ENCODE measurements around the gene PA2G4. TPM values are rescaled to one million over a fixed set of nuclear protein-coding genes. Genes with fewer than 3 reads are reported as not detected.
A peak's percentile ranks its signal among the peaks of the same experiment; 100 is the strongest.
"Not testable (repeated sequence)": the region's sequence is repeated elsewhere in the genome, so short reads cannot be mapped to it uniquely, and the experiment has no call there.

The PA2G4 gene
- total RNA-seq, 1 donor from 2014 or later, result 130 TPM

GRCh38 chr12:56115329-56115728 lies 11.0 kb downstream of the PA2G4 start:
- Histone ChIP-seq H3K27ac (ENCODE audit: low read depth, low read length) (peak overlapping the region; percentile 91), H3K9me3 (ENCODE audit: insufficient read depth, low read depth, low read length) (no peaks in the 10 kb centered on the region), H3K79me2 (ENCODE audit: insufficient read depth, low read length) (peaks cover 17% of the 10 kb centered on the region), H3K27me3 (ENCODE audit: insufficient read depth, low read length) (no peaks in the 10 kb centered on the region), H2AFZ (ENCODE audit: low read depth, low read length) (no peak overlapping the region), H3K4me3 (ENCODE audit: insufficient read depth, low read depth, low read length) (peak overlapping the region; percentile 99), H4K20me1 (ENCODE audit: insufficient read depth, low read length) (peaks cover 11% of the 10 kb centered on the region), H3K36me3 (ENCODE audit: insufficient read depth, low read length) (peaks cover 29% of the 10 kb centered on the region), H3K4me1 (ENCODE audit: insufficient read depth, low read length) (peaks cover 23% of the 10 kb centered on the region), H3K4me2 (ENCODE audit: low read length) (peak overlapping the region; percentile 98), H3K9ac (ENCODE audit: low read length) (peak overlapping the region; percentile 98)
- Mint-ChIP-seq H3K36me3 (ENCODE audit: low read depth, unreplicated experiment) (peaks cover 21% of the 10 kb centered on the region), H3K4me3 (ENCODE audit: unreplicated experiment) (peak overlapping the region; percentile 96), H3K9me3 (ENCODE audit: unreplicated experiment) (no peaks in the 10 kb centered on the region), H3K27ac (ENCODE audit: unreplicated experiment) (peak overlapping the region; percentile 97), H3K4me1 (ENCODE audit: low read depth, unreplicated experiment) (peaks cover 18% of the 10 kb centered on the region), H3K27me3 (ENCODE audit: low read depth, unreplicated experiment) (no peaks in the 10 kb centered on the region)
- peak; percentile 23 for DNase-seq (ENCODE audit: low read depth)
- no peak for FAIRE-seq
- TF ChIP-seq EZH2 (IDR thresholded peaks at IDR 0.05; ENCODE audit: insufficient read depth, low read length), result no peak
- TF ChIP-seq CTCF (IDR thresholded peaks at IDR 0.05; ENCODE audit: insufficient read depth, low read depth, low read length), result no peak

- Mint-ChIP-seq H3K4me1 (ENCODE audit: low read depth, unreplicated experiment) (peaks cover 22% of the 10 kb centered on the region), H3K9me3 (ENCODE audit: unreplicated experiment) (no peaks in the 10 kb centered on the region), H3K4me3 (ENCODE audit: unreplicated experiment) (peak within 1 kb of the TSS; percentile 96), H3K36me3 (ENCODE audit: low read depth, unreplicated experiment) (peaks cover 23% of the 10 kb centered on the region), H3K27ac (ENCODE audit: unreplicated experiment) (peak within 1 kb of the TSS; percentile 97), H3K27me3 (ENCODE audit: low read depth, unreplicated experiment) (no peaks in the 10 kb centered on the region)
- H3K9me3 ChIP-seq (ENCODE audit: insufficient read depth, low read depth, low read length), result no peaks in the 10 kb centered on the region
- H2AFZ ChIP-seq (ENCODE audit: low read depth, low read length), result peak within 1 kb of the TSS; percentile 84
- TF ChIP-seq EZH2 (IDR thresholded peaks at IDR 0.05; ENCODE audit: insufficient read depth, low read length) (no peak), CTCF (IDR thresholded peaks at IDR 0.05; ENCODE audit: insufficient read depth, low read depth, low read length) (no peak)
- DNase-seq (ENCODE audit: low read depth) (peak; percentile 80), FAIRE-seq (no peak)
- H4K20me1 ChIP-seq (ENCODE audit: insufficient read depth, low read length), result peaks cover 11% of the 10 kb centered on the region
- peaks cover 20% of the 10 kb centered on the region for H3K36me3 ChIP-seq (ENCODE audit: insufficient read depth, low read length)
- peaks cover 24% of the 10 kb centered on the region for H3K4me1 ChIP-seq (ENCODE audit: insufficient read depth, low read length)
- H3K9ac ChIP-seq (ENCODE audit: low read length), result peak within 1 kb of the TSS; percentile 98
- peak within 1 kb of the TSS; percentile 98 for H3K4me2 ChIP-seq (ENCODE audit: low read length)
- H3K27me3 ChIP-seq (ENCODE audit: insufficient read depth, low read length), result no peaks in the 10 kb centered on the region
- peak within 1 kb of the TSS; percentile 91 for H3K27ac ChIP-seq (ENCODE audit: low read depth, low read length)
- peak within 1 kb of the TSS; percentile 99 for H3K4me3 ChIP-seq (ENCODE audit: insufficient read depth, low read depth, low read length)
- peaks cover 23% of the 10 kb centered on the region for H3K79me2 ChIP-seq (ENCODE audit: insufficient read depth, low read length)
Measured at GRCh38 chr12:56116267-56117081, 12.1 kb downstream of the PA2G4 start, which contains the start of gene RPL41. Gene RPL41, plus strand, starts transcription at chr12:56116633.

GRCh38 chr12:56117082-56117706 lies 12.8 kb downstream of the PA2G4 start:
- H3K36me3 Mint-ChIP-seq (ENCODE audit: low read depth, unreplicated experiment), result peaks cover 23% of the 10 kb centered on the region
- peaks cover 24% of the 10 kb centered on the region for H3K4me1 ChIP-seq (ENCODE audit: insufficient read depth, low read length)
- FAIRE-seq, result not testable (repeated sequence)

More at GRCh38 chr12:56117082-56117706, 12.8 kb downstream of the PA2G4 start:
- peak overlapping the region; percentile 98 for H3K4me2 ChIP-seq (ENCODE audit: low read length)
- Mint-ChIP-seq H3K27ac (ENCODE audit: unreplicated experiment) (peak overlapping the region; percentile 97), H3K4me3 (ENCODE audit: unreplicated experiment) (peak overlapping the region; percentile 96), H3K4me1 (ENCODE audit: low read depth, unreplicated experiment) (peaks cover 22% of the 10 kb centered on the region)
- H3K4me3 ChIP-seq (ENCODE audit: insufficient read depth, low read depth, low read length), result peak overlapping the region; percentile 99
- H3K9me3 Mint-ChIP-seq (ENCODE audit: unreplicated experiment); DNase-seq (ENCODE audit: low read depth); H2AFZ ChIP-seq (ENCODE audit: low read depth, low read length); H3K27me3 ChIP-seq (ENCODE audit: insufficient read depth, low read length); H3K27me3 Mint-ChIP-seq (ENCODE audit: low read depth, unreplicated experiment); H3K9me3 ChIP-seq (ENCODE audit: insufficient read depth, low read depth, low read length): not testable (repeated sequence)
- H3K36me3 ChIP-seq (ENCODE audit: insufficient read depth, low read length), result peaks cover 15% of the 10 kb centered on the region
- peak overlapping the region; percentile 98 for H3K9ac ChIP-seq (ENCODE audit: low read length)
- peaks cover 11% of the 10 kb centered on the region for H4K20me1 ChIP-seq (ENCODE audit: insufficient read depth, low read length)
- H3K79me2 ChIP-seq (ENCODE audit: insufficient read depth, low read length), result peaks cover 23% of the 10 kb centered on the region
- H3K27ac ChIP-seq (ENCODE audit: low read depth, low read length), result peak overlapping the region; percentile 91
